Measurements from ENCODE around the gene JUN.

Gene JUN

DNA sequence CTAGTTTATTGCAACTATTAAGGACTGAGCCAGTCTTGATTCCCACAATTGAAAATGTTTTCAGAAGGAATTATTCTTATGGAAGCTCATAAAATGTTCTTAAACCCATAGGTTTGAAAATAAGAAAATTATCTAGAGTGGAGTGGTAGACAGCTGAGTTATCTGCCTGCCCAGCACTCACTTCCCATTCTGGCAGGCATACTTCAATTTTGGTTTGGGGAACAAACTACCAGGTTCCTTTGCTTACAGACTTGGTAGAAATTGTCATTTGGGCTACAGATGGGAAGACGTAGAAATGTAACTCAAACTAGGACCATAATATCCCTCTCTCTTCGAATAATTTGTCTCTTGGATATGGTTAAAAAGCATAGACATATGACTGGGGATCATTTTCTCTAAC is 18.4 kb downstream of the JUN start:
- no peak overlapping the region for H3K4me3 ChIP-seq (ENCODE audit: low read depth, low read length)
- no peaks in the 10 kb centered on the region for H3K27me3 ChIP-seq (ENCODE audit: control insufficient read depth, insufficient read depth, low read length)
- peaks cover 2% of the 10 kb centered on the region for H3K4me1 ChIP-seq (ENCODE audit: control insufficient read depth, insufficient read depth, low read length)
- H3K36me3 ChIP-seq (ENCODE audit: control insufficient read depth, insufficient read depth, low read length): no peaks in the 10 kb centered on the region
- no peak overlapping the region for H3K9ac ChIP-seq (ENCODE audit: low read depth, low read length)
- H3K9me3 ChIP-seq (ENCODE audit: control insufficient read depth, insufficient read depth, low read length): no peaks in the 10 kb centered on the region

GRCh38 chr1:58765006-58765405 is 18.8 kb downstream of the JUN start:
- no peaks in the 10 kb centered on the region for H3K9me3 ChIP-seq (ENCODE audit: control insufficient read depth, insufficient read depth, low read length)
- no peak overlapping the region for H3K4me3 ChIP-seq (ENCODE audit: low read depth, low read length)
- no peak overlapping the region for H3K9ac ChIP-seq (ENCODE audit: low read depth, low read length)
- H3K4me1 ChIP-seq (ENCODE audit: control insufficient read depth, insufficient read depth, low read length): peaks cover 2% of the 10 kb centered on the region
- no peaks in the 10 kb centered on the region for H3K36me3 ChIP-seq (ENCODE audit: control insufficient read depth, insufficient read depth, low read length)
- no peaks in the 10 kb centered on the region for H3K27me3 ChIP-seq (ENCODE audit: control insufficient read depth, insufficient read depth, low read length)

DNA sequence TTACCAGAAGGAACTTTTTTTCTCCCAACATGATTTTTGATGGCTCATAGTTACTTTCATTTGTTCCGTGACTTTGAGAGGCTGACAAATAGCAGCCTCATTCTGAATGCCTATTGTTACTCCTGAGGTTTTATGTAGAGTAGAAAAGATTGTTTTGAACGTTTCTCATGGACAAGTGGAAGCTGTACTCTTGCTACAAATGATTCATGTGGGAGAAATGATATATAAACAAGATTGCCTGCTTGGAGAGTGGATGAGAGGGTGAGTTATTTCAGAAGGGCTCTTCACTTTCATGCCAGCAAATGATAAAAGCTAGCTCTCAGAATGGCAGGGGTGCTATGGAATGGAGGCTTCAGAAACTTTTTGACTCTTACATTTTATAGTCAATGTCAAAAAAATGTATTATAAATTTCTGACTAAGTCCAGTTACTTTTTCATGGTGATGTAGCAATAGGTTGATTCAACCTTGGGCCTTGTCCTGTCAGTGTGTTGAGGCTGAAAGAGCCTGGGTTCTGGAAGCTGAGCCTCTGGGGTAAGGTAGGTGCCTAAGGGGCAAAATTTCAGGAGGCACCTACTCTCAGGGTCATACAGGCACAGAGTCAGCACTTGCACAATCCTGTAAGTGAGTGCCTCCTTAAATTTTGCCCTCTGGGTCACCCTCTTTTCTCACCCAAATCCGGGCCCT is 19.4 kb downstream of the JUN start:
- peaks cover 2% of the 10 kb centered on the region for H3K4me1 ChIP-seq (ENCODE audit: control insufficient read depth, insufficient read depth, low read length)
- no peak overlapping the region for H3K9ac ChIP-seq (ENCODE audit: low read depth, low read length)
- no peaks in the 10 kb centered on the region for H3K36me3 ChIP-seq (ENCODE audit: control insufficient read depth, insufficient read depth, low read length)
- H3K4me3 ChIP-seq (ENCODE audit: low read depth, low read length): no peak overlapping the region
- no peaks in the 10 kb centered on the region for H3K9me3 ChIP-seq (ENCODE audit: control insufficient read depth, insufficient read depth, low read length)
- H3K27me3 ChIP-seq (ENCODE audit: control insufficient read depth, insufficient read depth, low read length): no peaks in the 10 kb centered on the region

- Histone ChIP-seq H3K4me3 (ENCODE audit: low read depth, low read length) (no peak overlapping the region), H3K36me3 (ENCODE audit: control insufficient read depth, insufficient read depth, low read length) (no peaks in the 10 kb centered on the region), H3K9me3 (ENCODE audit: control insufficient read depth, insufficient read depth, low read length) (no peaks in the 10 kb centered on the region), H3K9ac (ENCODE audit: low read depth, low read length) (no peak overlapping the region), H3K27me3 (ENCODE audit: control insufficient read depth, insufficient read depth, low read length) (no peaks in the 10 kb centered on the region), H3K4me1 (ENCODE audit: control insufficient read depth, insufficient read depth, low read length) (no peaks in the 10 kb centered on the region)
Measured at GRCh38 chr1:58763214-58763613, 20.6 kb downstream of the JUN start.

DNA sequence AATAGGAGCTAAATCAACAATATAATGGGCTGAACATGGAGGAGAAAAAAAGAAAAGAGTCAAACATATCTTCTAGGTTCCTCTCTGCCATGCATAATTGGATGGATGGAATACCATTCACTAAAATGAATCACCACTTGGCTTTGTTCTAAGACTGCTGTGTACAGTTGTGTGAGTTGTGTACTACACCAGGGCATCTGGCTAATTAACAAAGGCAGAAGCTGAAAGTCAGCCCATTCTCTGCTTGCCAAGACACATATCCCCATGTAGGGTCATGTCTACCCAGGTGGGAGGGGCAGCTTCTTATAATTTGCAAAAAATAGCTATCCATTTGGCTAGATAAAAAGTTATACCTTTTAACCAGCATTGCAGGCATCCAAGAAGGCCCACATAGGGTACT is 21.0 kb downstream of the JUN start:
- no peak overlapping the region for H3K9ac ChIP-seq (ENCODE audit: low read depth, low read length)

GRCh38 chr1:58755468-58755872 is 28.4 kb downstream of the JUN start:
- Histone ChIP-seq H3K4me3 (ENCODE audit: low read depth, low read length) (no peak overlapping the region), H3K9me3 (ENCODE audit: control insufficient read depth, insufficient read depth, low read length) (no peaks in the 10 kb centered on the region), H3K27me3 (ENCODE audit: control insufficient read depth, insufficient read depth, low read length) (no peaks in the 10 kb centered on the region), H3K9ac (ENCODE audit: low read depth, low read length) (no peak overlapping the region), H3K4me1 (ENCODE audit: control insufficient read depth, insufficient read depth, low read length) (no peaks in the 10 kb centered on the region), H3K36me3 (ENCODE audit: control insufficient read depth, insufficient read depth, low read length) (no peaks in the 10 kb centered on the region)

More for the DNA sequence above, 21.0 kb downstream of the JUN start:
- H3K9me3 ChIP-seq (ENCODE audit: control insufficient read depth, insufficient read depth, low read length): no peaks in the 10 kb centered on the region
- no peak overlapping the region for H3K4me3 ChIP-seq (ENCODE audit: low read depth, low read length)
- H3K27me3 ChIP-seq (ENCODE audit: control insufficient read depth, insufficient read depth, low read length): no peaks in the 10 kb centered on the region
- no peaks in the 10 kb centered on the region for H3K36me3 ChIP-seq (ENCODE audit: control insufficient read depth, insufficient read depth, low read length)
- no peaks in the 10 kb centered on the region for H3K4me1 ChIP-seq (ENCODE audit: control insufficient read depth, insufficient read depth, low read length)

GRCh38 chr1:58754683-58755467 is 29.0 kb downstream of the JUN start:
- Histone ChIP-seq H3K9ac (ENCODE audit: low read depth, low read length) (no peak overlapping the region), H3K9me3 (ENCODE audit: control insufficient read depth, insufficient read depth, low read length) (no peaks in the 10 kb centered on the region), H3K4me1 (ENCODE audit: control insufficient read depth, insufficient read depth, low read length) (no peaks in the 10 kb centered on the region), H3K36me3 (ENCODE audit: control insufficient read depth, insufficient read depth, low read length) (no peaks in the 10 kb centered on the region), H3K27me3 (ENCODE audit: control insufficient read depth, insufficient read depth, low read length) (no peaks in the 10 kb centered on the region), H3K4me3 (ENCODE audit: low read depth, low read length) (no peak overlapping the region)

GRCh38 chr1:58754073-58754613 is 29.7 kb downstream of the JUN start:
- Histone ChIP-seq H3K27me3 (ENCODE audit: control insufficient read depth, insufficient read depth, low read length) (no peaks in the 10 kb centered on the region), H3K36me3 (ENCODE audit: control insufficient read depth, insufficient read depth, low read length) (no peaks in the 10 kb centered on the region), H3K4me1 (ENCODE audit: control insufficient read depth, insufficient read depth, low read length) (peaks cover 2% of the 10 kb centered on the region), H3K9me3 (ENCODE audit: control insufficient read depth, insufficient read depth, low read length) (no peaks in the 10 kb centered on the region), H3K9ac (ENCODE audit: low read depth, low read length) (no peak overlapping the region), H3K4me3 (ENCODE audit: low read depth, low read length) (no peak overlapping the region)

DNA sequence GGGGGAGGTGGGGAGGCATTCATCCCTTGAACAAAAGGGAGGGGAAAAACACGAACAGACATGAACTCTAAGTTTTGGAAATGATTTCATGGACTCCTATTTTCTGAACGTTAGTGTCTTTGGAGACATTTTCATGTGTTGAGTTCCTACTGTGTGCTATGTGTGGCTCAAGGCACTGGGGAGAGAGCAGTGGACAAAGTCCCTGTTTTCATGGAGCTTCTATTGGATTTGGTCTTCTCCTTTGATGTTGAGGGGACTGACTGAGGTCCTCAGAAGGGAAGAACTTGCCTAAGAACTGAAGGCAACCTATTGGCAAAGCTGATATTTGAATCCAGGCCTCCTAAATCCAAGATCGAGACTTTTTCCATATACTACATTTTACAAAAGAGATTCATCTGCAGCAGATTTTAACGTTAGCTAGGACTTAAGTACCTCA is 30.4 kb downstream of the JUN start:
- Histone ChIP-seq H3K9me3 (ENCODE audit: control insufficient read depth, insufficient read depth, low read length) (no peaks in the 10 kb centered on the region), H3K4me1 (ENCODE audit: control insufficient read depth, insufficient read depth, low read length) (peaks cover 2% of the 10 kb centered on the region), H3K4me3 (ENCODE audit: low read depth, low read length) (no peak overlapping the region), H3K36me3 (ENCODE audit: control insufficient read depth, insufficient read depth, low read length) (no peaks in the 10 kb centered on the region), H3K9ac (ENCODE audit: low read depth, low read length) (no peak overlapping the region), H3K27me3 (ENCODE audit: control insufficient read depth, insufficient read depth, low read length) (no peaks in the 10 kb centered on the region)

GRCh38 chr1:58749646-58750045 is 34.2 kb downstream of the JUN start:
- no peaks in the 10 kb centered on the region for H3K27me3 ChIP-seq (ENCODE audit: control insufficient read depth, insufficient read depth, low read length)
- H3K4me3 ChIP-seq (ENCODE audit: low read depth, low read length): no peak overlapping the region
- H3K36me3 ChIP-seq (ENCODE audit: control insufficient read depth, insufficient read depth, low read length): no peaks in the 10 kb centered on the region
- no peaks in the 10 kb centered on the region for H3K9me3 ChIP-seq (ENCODE audit: control insufficient read depth, insufficient read depth, low read length)
- peaks cover 2% of the 10 kb centered on the region for H3K4me1 ChIP-seq (ENCODE audit: control insufficient read depth, insufficient read depth, low read length)
- H3K9ac ChIP-seq (ENCODE audit: low read depth, low read length): no peak overlapping the region

- no peak overlapping the region for H3K9ac ChIP-seq (ENCODE audit: low read depth, low read length)
- peaks cover 2% of the 10 kb centered on the region for H3K4me1 ChIP-seq (ENCODE audit: control insufficient read depth, insufficient read depth, low read length)
- H3K36me3 ChIP-seq (ENCODE audit: control insufficient read depth, insufficient read depth, low read length): no peaks in the 10 kb centered on the region
- no peak overlapping the region for H3K4me3 ChIP-seq (ENCODE audit: low read depth, low read length)
- H3K27me3 ChIP-seq (ENCODE audit: control insufficient read depth, insufficient read depth, low read length): no peaks in the 10 kb centered on the region
- no peaks in the 10 kb centered on the region for H3K9me3 ChIP-seq (ENCODE audit: control insufficient read depth, insufficient read depth, low read length)
Measured at GRCh38 chr1:58748666-58749065, 35.2 kb downstream of the JUN start.

DNA sequence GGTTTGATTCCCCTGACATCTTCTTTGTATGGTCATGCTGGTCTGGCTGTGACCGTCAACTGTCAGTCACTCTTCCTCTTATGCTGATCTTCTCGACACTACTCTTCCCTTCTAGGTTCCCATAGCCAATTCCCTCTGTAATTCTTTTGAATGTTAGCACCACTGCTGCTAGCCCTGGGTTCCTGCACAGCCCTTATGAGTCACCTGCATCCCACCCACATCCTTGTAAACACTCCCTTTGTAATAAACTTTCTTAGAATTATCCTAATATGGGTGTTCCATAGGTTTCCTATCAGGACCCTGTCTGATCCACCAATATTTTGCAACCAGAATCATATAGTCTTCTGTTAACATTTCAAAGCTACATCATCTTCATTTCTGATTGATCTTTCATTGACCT is 37.1 kb downstream of the JUN start:
- H3K4me1 ChIP-seq (ENCODE audit: control insufficient read depth, insufficient read depth, low read length): peaks cover 2% of the 10 kb centered on the region

More for the DNA sequence above, 37.1 kb downstream of the JUN start:
- Histone ChIP-seq H3K27me3 (ENCODE audit: control insufficient read depth, insufficient read depth, low read length) (no peaks in the 10 kb centered on the region), H3K4me3 (ENCODE audit: low read depth, low read length) (no peak overlapping the region), H3K9ac (ENCODE audit: low read depth, low read length) (no peak overlapping the region), H3K36me3 (ENCODE audit: control insufficient read depth, insufficient read depth, low read length) (no peaks in the 10 kb centered on the region), H3K9me3 (ENCODE audit: control insufficient read depth, insufficient read depth, low read length) (no peaks in the 10 kb centered on the region)

All from iPS-15b (cell line).